HCT116 (cell line): ENCODE measurements around the gene ISCA2. TPM values are rescaled to one million over a fixed set of nuclear protein-coding genes. Genes with fewer than 3 reads are reported as not detected.

ENCODE experiments used
- ATAC-seq: fragments of 200-7000 bp; cut with Tn5 transposase; 2 replicates; pipeline ENCODE4 v1.9.1; 2020; ENCODE audit warnings: mild to moderate bottlenecking, moderate library complexity
- BruUV-seq: library from RNA; stranded (reverse); fragments of 400-500 nt; replicated peaks from 2 replicates; lab custom pipeline; 2021; lab: Mats Ljungman, UMichigan
- CTCF ChIA-PET: fragments of 300-600 bp; sonication (Branson Sonifier 250); formaldehyde crosslinking; loops from one replicate; lab custom pipeline; 2021; ENCODE audit warnings: antibody characterized with exemption; lab: Charles Lee
- POLR2A ChIA-PET: fragments of 300-600, 350-600 bp; sonication (Branson Sonifier 250); formaldehyde crosslinking; loops from one replicate; lab custom pipeline; 2021; ENCODE audit warnings: antibody characterized with exemption; lab: Charles Lee
- RAD21 ChIA-PET, 2 experiments: fragments of 300-600 bp; sonication (Branson Sonifier 250); formaldehyde crosslinking; loops; one replicate each; lab custom pipeline; 2023; ENCODE audit warnings: low total read pairs in 2 of 2; ENCODE audit not compliant: uncharacterized antibody in 2 of 2, unreplicated experiment in 2 of 2, low non-redundant PET in 1 of 2; lab: Charles Lee
- DNase-seq: peaks from one replicate; pipeline ENCODE4 v3.0.0-alpha.2; 2010; ENCODE audit warnings: low read depth, low spot score
- H2AFZ ChIP-seq: fragments of 200-600 bp; shearing (Covaris generic), sonication (generic); 2 replicates; pipeline ENCODE4 v1.6.1; 2017; ENCODE audit warnings: low read depth, mixed run types, mixed read lengths, antibody characterized with exemption, low read length; ENCODE audit not compliant: poor library complexity, severe bottlenecking
- H3K27ac ChIP-seq: 2 replicates; pipeline ENCODE4 v1.5.1; 2012; ENCODE audit warnings: low read depth, low read length
- H3K27me3 ChIP-seq: fragments of 200-600 bp; sonication (generic); 2 replicates; pipeline ENCODE4 v1.6.1; 2016; ENCODE audit warnings: mixed run types, low read length, mixed read lengths; ENCODE audit not compliant: insufficient read depth
- H3K36me3 ChIP-seq, 2 experiments: fragments of 200-500 bp in 1 of 2; fragments of 200-600 bp in 1 of 2; sonication (Bioruptor generic) in 1 of 2; sonication (generic) in 1 of 2; 2 replicates each; pipeline versions ENCODE4 v1.5.1 to v1.6.1; 2014 to 2016; ENCODE audit warnings: low read length in 2 of 2, inconsistent platforms in 1 of 2, mixed read lengths in 1 of 2, mixed run types in 1 of 2; ENCODE audit not compliant: insufficient read depth in 2 of 2, control insufficient read depth in 1 of 2
- H3K4me1 ChIP-seq, 2 experiments: fragments of 200-600 bp in 1 of 2; sonication (generic) in 1 of 2; 2 replicates each; pipeline versions ENCODE4 v1.5.1 to v1.6.1; 2012 to 2017; ENCODE audit warnings: low read length in 2 of 2, inconsistent platforms in 1 of 2, mild to moderate bottlenecking in 1 of 2, mixed read lengths in 1 of 2, mixed run types in 1 of 2, moderate library complexity in 1 of 2; ENCODE audit not compliant: insufficient read depth in 2 of 2, control insufficient read depth in 1 of 2
- H3K4me2 ChIP-seq: fragments of 200-600 bp; sonication (generic); 2 replicates; pipeline ENCODE4 v1.6.1; 2017; ENCODE audit warnings: mixed run types, low read length, mixed read lengths
- H3K4me3 ChIP-seq, 2 experiments: fragments of 200-600 bp in 1 of 2; sonication (generic) in 1 of 2; replicated peaks in 1 of 2; 2 replicates each; pipeline ENCODE4 v1.5.1; 2011 to 2016; ENCODE audit warnings: low read length in 2 of 2, control low read depth in 1 of 2, low read depth in 1 of 2, mild to moderate bottlenecking in 1 of 2, mixed read lengths in 1 of 2, mixed run types in 1 of 2
- H3K79me2 ChIP-seq: fragments of 200-600 bp; sonication (generic); 2 replicates; pipeline ENCODE4 v1.6.1; 2017; ENCODE audit warnings: mild to moderate bottlenecking, mixed run types, low read length, moderate library complexity, mixed read lengths; ENCODE audit not compliant: insufficient read depth
- H3K9ac ChIP-seq: fragments of 200-600 bp; sonication (generic); 2 replicates; pipeline ENCODE4 v1.6.1; 2016; ENCODE audit warnings: low read length, mixed read lengths
- H3K9me2 ChIP-seq: fragments of 200-600 bp; sonication (generic), shearing (Covaris generic); 2 replicates; pipeline ENCODE4 v1.6.1; 2017; ENCODE audit warnings: mixed run types, mild to moderate bottlenecking, moderate library complexity; ENCODE audit not compliant: insufficient read depth
- H3K9me3 ChIP-seq, 2 experiments: fragments of 200-500 bp in 1 of 2; fragments of 200-600 bp in 1 of 2; sonication (Bioruptor generic) in 1 of 2; sonication (generic) in 1 of 2; 2 replicates each; pipeline ENCODE4 v1.6.1; 2014 to 2017; ENCODE audit warnings: low read length in 2 of 2, mixed read lengths in 2 of 2, inconsistent platforms in 1 of 2, low read depth in 1 of 2, mild to moderate bottlenecking in 1 of 2, mixed run types in 1 of 2, moderate library complexity in 1 of 2; ENCODE audit not compliant: control insufficient read depth in 1 of 2, insufficient read depth in 1 of 2
- H4K20me1 ChIP-seq: fragments of 200-600 bp; sonication (generic), shearing (Covaris generic); 2 replicates; pipeline ENCODE4 v1.6.1; 2017; ENCODE audit warnings: mixed run types, mild to moderate bottlenecking, moderate library complexity; ENCODE audit not compliant: insufficient read depth
- CBX3 ChIP-seq: IDR thresholded peaks from 2 replicates; pipeline ENCODE4 v1.6.1; 2012; ENCODE audit warnings: low read depth
- ELF1 ChIP-seq: IDR thresholded peaks from 2 replicates; pipeline ENCODE4 v1.6.1; 2012; ENCODE audit warnings: low read depth, borderline replicate concordance
- EZH2phosphoT487 ChIP-seq: fragments of 200-600 bp; IDR thresholded peaks from 2 replicates; pipeline ENCODE4 v1.6.1; 2018; ENCODE audit warnings: antibody characterized with exemption, borderline replicate concordance
- FOSL1 ChIP-seq: IDR thresholded peaks from 2 replicates; pipeline ENCODE4 v1.6.1; 2012; ENCODE audit warnings: low read depth
- JUND ChIP-seq: IDR thresholded peaks from 2 replicates; pipeline ENCODE4 v1.6.1; 2012
- MAX ChIP-seq: IDR thresholded peaks from 2 replicates; pipeline ENCODE4 v1.6.1; 2012
- POLR2A ChIP-seq: IDR thresholded peaks from 2 replicates; pipeline ENCODE4 v1.7.0; 2011; ENCODE audit warnings: borderline replicate concordance; ENCODE audit not compliant: insufficient read depth, insufficient read length; ENCODE audit errors: extremely low read depth
- POLR2AphosphoS5 ChIP-seq: IDR thresholded peaks from 2 replicates; pipeline ENCODE4 v1.6.1; 2011; ENCODE audit warnings: mild to moderate bottlenecking, low read depth, low read length, moderate library complexity
- RAD21 ChIP-seq: IDR thresholded peaks from 2 replicates; pipeline ENCODE4 v1.6.1; 2012; ENCODE audit warnings: low read depth, mild to moderate bottlenecking
- REST ChIP-seq: IDR thresholded peaks from 2 replicates; pipeline ENCODE4 v1.6.1; 2012; ENCODE audit warnings: low read depth
- SIN3A ChIP-seq: IDR thresholded peaks from 2 replicates; pipeline ENCODE4 v1.6.1; 2012; ENCODE audit warnings: low read depth
- SRF ChIP-seq: IDR thresholded peaks from 2 replicates; pipeline ENCODE4 v1.6.1; 2012; ENCODE audit warnings: low read depth
- YY1 ChIP-seq: IDR thresholded peaks from 2 replicates; pipeline ENCODE4 v1.6.1; 2011; ENCODE audit warnings: low read length, low read depth, moderate library complexity, mild to moderate bottlenecking; ENCODE audit not compliant: insufficient replicate concordance; ENCODE audit errors: extremely low read depth
- ZBTB33 ChIP-seq: IDR thresholded peaks from 2 replicates; pipeline ENCODE4 v1.6.1; 2011; ENCODE audit warnings: mild to moderate bottlenecking, low read length, moderate library complexity; ENCODE audit not compliant: insufficient replicate concordance; ENCODE audit errors: extremely low read depth
- ZFX ChIP-seq: fragments of 450-650 bp; IDR thresholded peaks from 2 replicates; pipeline ENCODE4 v1.6.1; 2017
- intact Hi-C: fragments of 100-400 bp; cut with micrococcal nuclease; formaldehyde crosslinking; loops from 2 replicates; pipeline ENCODE4 v1.10.0; 2022
- total RNA-seq: library from RNA; stranded (reverse); gene quantifications from one replicate; pipeline ENCODE4 v1.2.1, GENCODE V29; 2021; ENCODE audit not compliant: unreplicated experiment
- TF ChIP-seq, protein P1 (sequence below): IDR thresholded peaks from 2 replicates; pipeline ENCODE4 v1.6.1; 2012

ISCA2 gene
- total RNA-seq, 1 experiment from 2014 or later, result 27.5 TPM

GRCh38 chr14:74474376-74474775 lies 19.2 kb upstream of the ISCA2 start:
- no peaks in the 10 kb centered on the region for H3K9me2 ChIP-seq
- H3K9ac ChIP-seq, result no peak overlapping the region
- no peaks in the 10 kb centered on the region for H3K9me3 ChIP-seq
- intact Hi-C loops, result loop anchor here (10.0 kb wide), 2 partner anchors 150 to 270 kb away; no protein-coding TSS in a partner anchor
- H4K20me1 ChIP-seq, result no peaks in the 10 kb centered on the region
- H3K36me3 ChIP-seq, result no peaks in the 10 kb centered on the region; a peak in 1 of 4 replicates
- no peak overlapping the region for H3K27ac ChIP-seq
- no peak overlapping the region for H2AFZ ChIP-seq
- no peaks in the 10 kb centered on the region for H3K79me2 ChIP-seq
- ChIA-PET RAD21 (no interaction called here), POLR2A (no interaction called here), CTCF (no interaction called here)
- ATAC-seq (no peak), DNase-seq (no peak)
- no peaks in the 10 kb centered on the region for H3K27me3 ChIP-seq
- TF ChIP-seq, protein P1, sequence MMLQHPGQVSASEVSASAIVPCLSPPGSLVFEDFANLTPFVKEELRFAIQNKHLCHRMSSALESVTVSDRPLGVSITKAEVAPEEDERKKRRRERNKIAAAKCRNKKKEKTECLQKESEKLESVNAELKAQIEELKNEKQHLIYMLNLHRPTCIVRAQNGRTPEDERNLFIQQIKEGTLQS, result no peak
- TF ChIP-seq FOSL1 (no peak), YY1 (no peak), ZFX (no peak), MAX (no peak)
- H3K4me3 ChIP-seq, result no peak overlapping the region
- H3K4me2 ChIP-seq, result no peak overlapping the region
- no TSS peak for BruUV-seq
- no peaks in the 10 kb centered on the region for H3K4me1 ChIP-seq

- no peaks in the 10 kb centered on the region for H4K20me1 ChIP-seq
- no peak overlapping the region for H3K4me2 ChIP-seq
- no peak overlapping the region for H3K4me3 ChIP-seq
- H3K27me3 ChIP-seq, result no peaks in the 10 kb centered on the region
- TF ChIP-seq SIN3A (no peak), RAD21 (no peak), MAX (no peak), POLR2A (no peak), ELF1 (no peak), CBX3 (no peak), POLR2AphosphoS5 (no peak), JUND (no peak), ZBTB33 (no peak), REST (no peak), SRF (no peak), EZH2phosphoT487 (no peak)
- no peaks in the 10 kb centered on the region for H3K4me1 ChIP-seq
- no peak for ATAC-seq
- ChIA-PET CTCF (no interaction called here), RAD21 (no interaction called here), POLR2A (no interaction called here)
- H3K27ac ChIP-seq, result no peak overlapping the region
- H3K36me3 ChIP-seq, result peaks cover 0 to 2% of the 10 kb centered on the region in 2 experiments; a peak in 2 of 4 replicates
- H3K79me2 ChIP-seq, result no peaks in the 10 kb centered on the region
- H2AFZ ChIP-seq, result no peak overlapping the region
- no peaks in the 10 kb centered on the region for H3K9me2 ChIP-seq
- intact Hi-C loops, result loop anchor here (10.0 kb wide), 2 partner anchors 151 to 271 kb away; no protein-coding TSS in a partner anchor
- DNase-seq, result no peak
- no peaks in the 10 kb centered on the region for H3K9me3 ChIP-seq
- H3K9ac ChIP-seq, result no peak overlapping the region
- no TSS peak for BruUV-seq
These were observed 17.9 kb upstream of the ISCA2 start for GRCh38 chr14:74475678-74476077.
